ENCODE measurements around the gene PALM2AKAP2.

PALM2AKAP2 gene

GRCh38 chr9:109792951-109793546 lies 13.1 kb downstream of the PALM2AKAP2 start:
- no peak overlapping the region for H3K4me3 ChIP-seq (ENCODE audit: low read depth, low read length)
- DNase-seq (ENCODE audit: low read depth), result no peak
- TF ChIP-seq, protein P1, sequence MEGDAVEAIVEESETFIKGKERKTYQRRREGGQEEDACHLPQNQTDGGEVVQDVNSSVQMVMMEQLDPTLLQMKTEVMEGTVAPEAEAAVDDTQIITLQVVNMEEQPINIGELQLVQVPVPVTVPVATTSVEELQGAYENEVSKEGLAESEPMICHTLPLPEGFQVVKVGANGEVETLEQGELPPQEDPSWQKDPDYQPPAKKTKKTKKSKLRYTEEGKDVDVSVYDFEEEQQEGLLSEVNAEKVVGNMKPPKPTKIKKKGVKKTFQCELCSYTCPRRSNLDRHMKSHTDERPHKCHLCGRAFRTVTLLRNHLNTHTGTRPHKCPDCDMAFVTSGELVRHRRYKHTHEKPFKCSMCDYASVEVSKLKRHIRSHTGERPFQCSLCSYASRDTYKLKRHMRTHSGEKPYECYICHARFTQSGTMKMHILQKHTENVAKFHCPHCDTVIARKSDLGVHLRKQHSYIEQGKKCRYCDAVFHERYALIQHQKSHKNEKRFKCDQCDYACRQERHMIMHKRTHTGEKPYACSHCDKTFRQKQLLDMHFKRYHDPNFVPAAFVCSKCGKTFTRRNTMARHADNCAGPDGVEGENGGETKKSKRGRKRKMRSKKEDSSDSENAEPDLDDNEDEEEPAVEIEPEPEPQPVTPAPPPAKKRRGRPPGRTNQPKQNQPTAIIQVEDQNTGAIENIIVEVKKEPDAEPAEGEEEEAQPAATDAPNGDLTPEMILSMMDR (IDR thresholded peaks at IDR 0.05; ENCODE audit: control insufficient read depth, extremely low read depth, insufficient read depth), result no peak

- DNase-seq (ENCODE audit: low read depth), result no peak
- no peak overlapping the region for H3K4me3 ChIP-seq (ENCODE audit: low read depth, low read length)
- TF ChIP-seq, protein P1 (IDR thresholded peaks at IDR 0.05; ENCODE audit: control insufficient read depth, extremely low read depth, insufficient read depth), result no peak
Measured at GRCh38 chr9:109793921-109794320, 13.9 kb downstream of the PALM2AKAP2 start.

- no peak for DNase-seq (ENCODE audit: low read depth)
- TF ChIP-seq, protein P1 (IDR thresholded peaks at IDR 0.05; ENCODE audit: control insufficient read depth, extremely low read depth, insufficient read depth), result no peak
- no peak overlapping the region for H3K4me3 ChIP-seq (ENCODE audit: low read depth, low read length)
Measured at GRCh38 chr9:109794361-109795012, 14.5 kb downstream of the PALM2AKAP2 start.

DNA sequence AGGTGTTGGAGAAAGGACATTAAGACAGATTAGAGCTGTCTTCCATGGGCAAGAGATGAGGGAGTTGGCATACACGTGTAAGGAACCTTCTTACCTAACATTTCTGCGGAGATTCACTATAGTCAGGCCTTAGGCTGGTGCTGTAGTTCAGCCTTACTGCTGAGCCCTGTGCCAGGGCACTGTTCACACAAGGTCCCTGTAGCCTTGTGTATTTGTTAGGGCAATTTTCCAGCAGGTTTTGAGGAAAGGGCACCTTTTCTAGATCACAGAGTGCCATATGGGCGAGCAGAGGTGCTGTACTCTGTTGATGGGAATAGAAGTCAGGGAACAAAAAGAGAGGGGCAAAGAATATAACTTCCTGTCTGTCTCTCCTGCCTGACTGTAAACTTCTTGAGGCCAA lies 15.6 kb downstream of the PALM2AKAP2 start:
- H3K4me3 ChIP-seq (ENCODE audit: low read depth, low read length), result no peak overlapping the region
- TF ChIP-seq, protein P1 (IDR thresholded peaks at IDR 0.05; ENCODE audit: control insufficient read depth, extremely low read depth, insufficient read depth), result no peak
- no peak for DNase-seq (ENCODE audit: low read depth)

GRCh38 chr9:109796078-109796477 lies 16.1 kb downstream of the PALM2AKAP2 start:
- no peak for DNase-seq (ENCODE audit: low read depth)
- TF ChIP-seq, protein P1 (IDR thresholded peaks at IDR 0.05; ENCODE audit: control insufficient read depth, extremely low read depth, insufficient read depth), result no peak
- H3K4me3 ChIP-seq (ENCODE audit: low read depth, low read length), result no peak overlapping the region

GRCh38 chr9:109797006-109797405 lies 17.0 kb downstream of the PALM2AKAP2 start:
- H3K4me3 ChIP-seq (ENCODE audit: low read depth, low read length), result no peak overlapping the region
- no peak for DNase-seq (ENCODE audit: low read depth)
- TF ChIP-seq, protein P1 (IDR thresholded peaks at IDR 0.05; ENCODE audit: control insufficient read depth, extremely low read depth, insufficient read depth), result no peak

DNA sequence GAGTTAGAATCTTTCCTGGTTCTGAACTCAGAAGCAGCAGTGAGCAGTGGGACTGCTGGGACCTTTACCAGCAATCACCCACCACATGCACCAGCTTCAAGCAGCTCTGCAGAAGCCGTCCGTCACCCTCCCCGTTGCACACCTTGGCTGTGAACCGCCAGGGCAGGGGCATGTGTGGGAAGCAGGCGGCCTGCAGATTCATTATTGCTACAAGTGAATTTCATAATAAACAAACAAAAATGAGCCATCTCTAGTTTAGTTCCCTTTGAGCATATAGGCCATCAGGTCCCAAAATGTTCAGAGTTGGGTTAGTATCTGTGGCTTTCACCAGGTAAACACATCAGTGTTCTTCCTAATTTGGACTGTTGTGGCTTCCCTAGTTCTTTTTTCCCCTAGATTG lies 17.5 kb downstream of the PALM2AKAP2 start:
- TF ChIP-seq, protein P1 (IDR thresholded peaks at IDR 0.05; ENCODE audit: control insufficient read depth, extremely low read depth, insufficient read depth), result no peak
- no peak for DNase-seq (ENCODE audit: low read depth)
- H3K4me3 ChIP-seq (ENCODE audit: low read depth, low read length), result no peak overlapping the region
